WERI-Rb-1 (cell line): ENCODE measurements around the gene FHAD1.
A peak's percentile ranks its signal among the peaks of the same experiment; 100 is the strongest.

Experiments used
- DNase-seq: peaks from one replicate; pipeline ENCODE4 v3.0.0-alpha.2; 2020
- H3K27ac ChIP-seq: fragments of 250-450 bp; sonication (Bioruptor Pico); 2 replicates; pipeline ENCODE4 v1.5.1; 2020; ENCODE audit warnings: mild to moderate bottlenecking, moderate library complexity
- H3K27me3 ChIP-seq: fragments of 250-450 bp; sonication (Bioruptor Pico); 2 replicates; pipeline ENCODE4 v1.5.1; 2021; ENCODE audit warnings: mild to moderate bottlenecking, low read depth, moderate library complexity; ENCODE audit not compliant: insufficient read depth, severe bottlenecking
- H3K36me3 ChIP-seq: fragments of 250-450 bp; sonication (Bioruptor Pico); 2 replicates; pipeline ENCODE4 v1.5.1; 2020; ENCODE audit warnings: mild to moderate bottlenecking, moderate library complexity
- H3K4me3 ChIP-seq: 2 replicates; pipeline ENCODE4 v1.5.1; 2011; ENCODE audit warnings: low read depth, mild to moderate bottlenecking, control low read depth, low read length
- H3K9me3 ChIP-seq: fragments of 250-450 bp; sonication (Bioruptor Pico); 2 replicates; pipeline ENCODE4 v1.5.1; 2021; ENCODE audit warnings: mild to moderate bottlenecking, moderate library complexity; ENCODE audit not compliant: severe bottlenecking
- CTCF ChIP-seq: IDR thresholded peaks from 2 replicates; pipeline ENCODE4 v1.5.1; 2011; ENCODE audit warnings: low read depth, mild to moderate bottlenecking, control low read depth, inconsistent platforms, low read length

The FHAD1 gene

GRCh38 chr1:15282810-15283474, 35.9 kb downstream of the FHAD1 start:
- no peaks in the 10 kb centered on the region for H3K27me3 ChIP-seq
- TF ChIP-seq CTCF = no peak
- no peak for DNase-seq

GRCh38 chr1:15283526-15283925, 36.5 kb downstream of the FHAD1 start:
- peak; percentile 19 for DNase-seq
- no peak for TF ChIP-seq CTCF
- Histone ChIP-seq H3K4me3 (no peak overlapping the region), H3K27ac (no peak overlapping the region), H3K36me3 (no peaks in the 10 kb centered on the region), H3K27me3 (no peaks in the 10 kb centered on the region), H3K9me3 (no peaks in the 10 kb centered on the region)

More at GRCh38 chr1:15282810-15283474, 35.9 kb downstream of the FHAD1 start:
- no peak overlapping the region for H3K27ac ChIP-seq
- no peaks in the 10 kb centered on the region for H3K36me3 ChIP-seq
- no peak overlapping the region for H3K4me3 ChIP-seq
- H3K9me3 ChIP-seq = no peaks in the 10 kb centered on the region

GRCh38 chr1:15286452-15286851, 39.4 kb downstream of the FHAD1 start:
- no peaks in the 10 kb centered on the region for H3K36me3 ChIP-seq
- no peak overlapping the region for H3K4me3 ChIP-seq
- H3K27ac ChIP-seq = no peak overlapping the region
- TF ChIP-seq CTCF = no peak
- no peaks in the 10 kb centered on the region for H3K27me3 ChIP-seq
- no peak for DNase-seq
- H3K9me3 ChIP-seq = no peaks in the 10 kb centered on the region

GRCh38 chr1:15287035-15287979, 40.3 kb downstream of the FHAD1 start:
- no peak for TF ChIP-seq CTCF
- Histone ChIP-seq H3K36me3 (no peaks in the 10 kb centered on the region), H3K27ac (no peak overlapping the region), H3K9me3 (no peaks in the 10 kb centered on the region), H3K27me3 (no peaks in the 10 kb centered on the region), H3K4me3 (no peak overlapping the region)
- DNase-seq = no peak

GRCh38 chr1:15288173-15288926, 41.3 kb downstream of the FHAD1 start:
- H3K36me3 ChIP-seq = no peaks in the 10 kb centered on the region
- no peaks in the 10 kb centered on the region for H3K9me3 ChIP-seq
- TF ChIP-seq CTCF = 0 out of 2 replicates have a peak, but pooled peaks have one; percentile 33
- H3K27ac ChIP-seq = no peak overlapping the region
- H3K4me3 ChIP-seq = no peak overlapping the region
- H3K27me3 ChIP-seq = no peaks in the 10 kb centered on the region
- DNase-seq = peak; percentile 15
